ENCODE results near the gene LRRC8C. TPM values are rescaled to one million over a fixed set of nuclear protein-coding genes. Genes with fewer than 3 reads are reported as not detected.

LRRC8C gene
- total RNA-seq, 1 experiment from 2014 or later, result 8.4 TPM

- no peaks in the 10 kb centered on the region for H3K4me1 ChIP-seq (ENCODE audit: control insufficient read depth in 1 of 2, insufficient read depth in 2 of 2, low read length in 2 of 2)
- ChIA-PET CTCF (no interaction called here), RAD21 (ENCODE audit: low non-redundant PET in 1 of 2, low total read pairs in 2 of 2, uncharacterized antibody in 2 of 2, unreplicated experiment in 2 of 2) (no interaction called here), POLR2A (no interaction called here)
- intact Hi-C loops (cut with micrococcal nuclease), result no loop called here
- BruUV-seq (replicated peaks), result no TSS peak
- no peaks in the 10 kb centered on the region for H4K20me1 ChIP-seq (ENCODE audit: insufficient read depth)
- no peak overlapping the region for H3K9ac ChIP-seq (ENCODE audit: low read length)
- no peaks in the 10 kb centered on the region for H3K36me3 ChIP-seq (ENCODE audit: control insufficient read depth in 1 of 2, insufficient read depth in 2 of 2, low read length in 2 of 2)
- H3K9me3 ChIP-seq (ENCODE audit: control insufficient read depth in 1 of 2, insufficient read depth in 1 of 2, low read depth in 1 of 2, low read length in 2 of 2), result no peaks in the 10 kb centered on the region
- no peak overlapping the region for H3K4me3 ChIP-seq (replicated peaks in 1 of 2; ENCODE audit: low read depth in 1 of 2, low read length in 2 of 2)
- ATAC-seq (no peak), DNase-seq (ENCODE audit: low read depth, low spot score) (no peak)
- no peaks in the 10 kb centered on the region for H3K27me3 ChIP-seq (ENCODE audit: insufficient read depth, low read length)
- no peak overlapping the region for H2AFZ ChIP-seq (ENCODE audit: low read depth, low read length, poor library complexity, severe bottlenecking)
- no peak overlapping the region for H3K4me2 ChIP-seq (ENCODE audit: low read length)
- H3K9me2 ChIP-seq (ENCODE audit: insufficient read depth), result no peaks in the 10 kb centered on the region
- no peaks in the 10 kb centered on the region for H3K79me2 ChIP-seq (ENCODE audit: insufficient read depth, low read length)
- no peak for TF ChIP-seq YY1 (IDR thresholded peaks at IDR 0.05; ENCODE audit: extremely low read depth, insufficient replicate concordance, low read depth, low read length)
- no peak for TF ChIP-seq CTCF (IDR thresholded peaks at IDR 0.05 in 2 of 3, conservative IDR thresholded peaks at IDR 0.05 in 1 of 3; ENCODE audit: borderline replicate concordance in 1 of 3, insufficient read depth in 1 of 3, low read depth in 2 of 3, low read length in 2 of 3)
- TF ChIP-seq TCF7L2 (IDR thresholded peaks at IDR 0.05; ENCODE audit: borderline replicate concordance, extremely low read depth, insufficient read depth, insufficient read length), result no peak
- TF ChIP-seq EZH2 (IDR thresholded peaks at IDR 0.05), result no peak
- no peak for TF ChIP-seq EZH2phosphoT487 (IDR thresholded peaks at IDR 0.05; ENCODE audit: borderline replicate concordance)
- TF ChIP-seq JUND (IDR thresholded peaks at IDR 0.05), result no peak
- TF ChIP-seq, protein P1, sequence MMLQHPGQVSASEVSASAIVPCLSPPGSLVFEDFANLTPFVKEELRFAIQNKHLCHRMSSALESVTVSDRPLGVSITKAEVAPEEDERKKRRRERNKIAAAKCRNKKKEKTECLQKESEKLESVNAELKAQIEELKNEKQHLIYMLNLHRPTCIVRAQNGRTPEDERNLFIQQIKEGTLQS (IDR thresholded peaks at IDR 0.05), result no peak
- TF ChIP-seq SRF (IDR thresholded peaks at IDR 0.05; ENCODE audit: low read depth), result no peak
- TF ChIP-seq EGR1 (IDR thresholded peaks at IDR 0.05; ENCODE audit: low read depth), result no peak
- no peak for TF ChIP-seq SIN3A (IDR thresholded peaks at IDR 0.05; ENCODE audit: low read depth)
- no peak for TF ChIP-seq ELF1 (IDR thresholded peaks at IDR 0.05; ENCODE audit: borderline replicate concordance, low read depth)
- no peak for TF ChIP-seq ZFX (IDR thresholded peaks at IDR 0.05)
- no peak for TF ChIP-seq SP1 (IDR thresholded peaks at IDR 0.05; ENCODE audit: low read depth)
- H3K27ac ChIP-seq (ENCODE audit: low read depth, low read length), result no peak overlapping the region
Measured at GRCh38 chr1:89703469-89703868, 70.5 kb downstream of the LRRC8C start.

All from HCT116 (cell line).